ENCODE results near the gene HAUS8.
"Not testable (repeated sequence)": the region's sequence is repeated elsewhere in the genome, so short reads cannot be mapped to it uniquely, and the experiment has no call there.

The HAUS8 gene

DNA sequence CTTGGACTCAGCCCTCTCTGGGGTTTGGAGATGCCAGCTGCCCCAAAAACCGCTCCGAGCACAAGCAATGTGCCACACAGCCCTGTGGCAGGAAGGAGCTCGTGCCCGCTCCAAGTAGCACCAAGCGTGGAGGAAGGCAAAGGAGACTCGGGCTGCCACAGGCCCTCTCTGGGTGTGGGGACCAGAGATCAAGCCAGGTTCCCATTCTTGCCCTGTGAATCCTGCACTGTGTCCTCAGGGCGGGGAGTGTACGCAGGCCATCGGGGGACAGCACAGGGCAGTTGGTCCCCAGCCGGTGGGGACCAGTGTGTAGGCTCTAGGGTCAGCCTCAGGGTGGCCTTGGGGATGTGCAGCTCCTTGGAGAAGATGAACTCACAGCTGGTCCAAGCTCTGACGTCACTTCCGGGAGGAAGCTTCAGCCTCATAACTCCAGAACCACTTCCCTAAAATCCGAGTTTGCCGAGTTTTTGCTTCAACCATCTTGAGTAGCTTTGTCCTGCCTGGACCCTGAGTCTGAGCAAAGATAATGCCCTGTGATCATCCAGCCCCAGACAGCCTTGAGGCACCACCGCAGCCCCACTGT lies 39.3 kb downstream of the HAUS8 start:
- TF ChIP-seq, protein P1, sequence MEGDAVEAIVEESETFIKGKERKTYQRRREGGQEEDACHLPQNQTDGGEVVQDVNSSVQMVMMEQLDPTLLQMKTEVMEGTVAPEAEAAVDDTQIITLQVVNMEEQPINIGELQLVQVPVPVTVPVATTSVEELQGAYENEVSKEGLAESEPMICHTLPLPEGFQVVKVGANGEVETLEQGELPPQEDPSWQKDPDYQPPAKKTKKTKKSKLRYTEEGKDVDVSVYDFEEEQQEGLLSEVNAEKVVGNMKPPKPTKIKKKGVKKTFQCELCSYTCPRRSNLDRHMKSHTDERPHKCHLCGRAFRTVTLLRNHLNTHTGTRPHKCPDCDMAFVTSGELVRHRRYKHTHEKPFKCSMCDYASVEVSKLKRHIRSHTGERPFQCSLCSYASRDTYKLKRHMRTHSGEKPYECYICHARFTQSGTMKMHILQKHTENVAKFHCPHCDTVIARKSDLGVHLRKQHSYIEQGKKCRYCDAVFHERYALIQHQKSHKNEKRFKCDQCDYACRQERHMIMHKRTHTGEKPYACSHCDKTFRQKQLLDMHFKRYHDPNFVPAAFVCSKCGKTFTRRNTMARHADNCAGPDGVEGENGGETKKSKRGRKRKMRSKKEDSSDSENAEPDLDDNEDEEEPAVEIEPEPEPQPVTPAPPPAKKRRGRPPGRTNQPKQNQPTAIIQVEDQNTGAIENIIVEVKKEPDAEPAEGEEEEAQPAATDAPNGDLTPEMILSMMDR (IDR thresholded peaks at IDR 0.05; ENCODE audit: borderline replicate concordance, insufficient read depth, low read depth, low read length): no peak
- no peak overlapping the region for H3K4me3 ChIP-seq (ENCODE audit: low read depth, low read length)

DNA sequence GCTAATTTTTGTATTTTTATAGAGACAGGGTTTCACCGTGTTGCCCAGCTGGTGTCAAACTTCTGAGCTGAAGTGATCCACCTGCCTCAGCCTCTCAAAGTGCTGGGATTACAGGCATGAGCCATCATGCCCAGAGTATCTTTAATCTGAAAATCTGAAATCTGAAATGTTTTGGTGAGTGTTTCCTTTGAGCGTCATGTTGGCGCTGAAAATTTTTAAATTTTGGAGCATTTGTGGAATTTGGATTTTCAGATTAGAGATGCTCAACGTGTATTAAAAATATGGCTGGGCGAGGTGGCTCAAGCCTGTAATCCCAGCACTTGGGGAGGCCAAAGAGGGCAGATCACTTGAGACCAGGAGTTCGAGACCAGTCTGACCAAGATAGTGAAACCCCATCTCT lies 43.5 kb downstream of the HAUS8 start:
- TF ChIP-seq, protein P1 (IDR thresholded peaks at IDR 0.05; ENCODE audit: borderline replicate concordance, insufficient read depth, low read depth, low read length): no peak
- no peak overlapping the region for H3K4me3 ChIP-seq (ENCODE audit: low read depth, low read length)

DNA sequence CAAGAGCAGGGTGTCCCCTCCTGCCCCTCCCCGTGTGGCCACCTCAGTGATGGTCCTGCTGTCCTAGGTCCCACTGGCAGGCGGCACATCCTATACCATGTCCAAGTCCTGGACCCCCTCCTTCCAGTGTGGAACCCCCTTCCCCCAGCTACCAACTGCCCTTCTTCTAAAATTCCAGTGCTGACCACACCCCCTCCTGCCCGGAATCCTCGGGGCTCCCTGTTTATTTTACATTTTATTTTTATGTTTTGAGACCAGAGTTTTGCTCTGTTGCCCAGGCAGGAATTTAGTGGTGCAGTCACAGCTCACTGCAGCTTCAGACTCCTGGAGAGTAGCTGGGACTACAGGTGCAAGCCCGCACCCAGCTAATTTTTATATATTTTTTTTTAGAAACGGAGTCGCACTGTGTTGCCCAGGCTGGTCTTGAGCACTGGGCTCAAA lies 47.7 kb downstream of the HAUS8 start:
- H3K4me3 ChIP-seq (ENCODE audit: low read depth, low read length): no peak overlapping the region
- TF ChIP-seq, protein P1 (IDR thresholded peaks at IDR 0.05; ENCODE audit: borderline replicate concordance, insufficient read depth, low read depth, low read length): no peak

DNA sequence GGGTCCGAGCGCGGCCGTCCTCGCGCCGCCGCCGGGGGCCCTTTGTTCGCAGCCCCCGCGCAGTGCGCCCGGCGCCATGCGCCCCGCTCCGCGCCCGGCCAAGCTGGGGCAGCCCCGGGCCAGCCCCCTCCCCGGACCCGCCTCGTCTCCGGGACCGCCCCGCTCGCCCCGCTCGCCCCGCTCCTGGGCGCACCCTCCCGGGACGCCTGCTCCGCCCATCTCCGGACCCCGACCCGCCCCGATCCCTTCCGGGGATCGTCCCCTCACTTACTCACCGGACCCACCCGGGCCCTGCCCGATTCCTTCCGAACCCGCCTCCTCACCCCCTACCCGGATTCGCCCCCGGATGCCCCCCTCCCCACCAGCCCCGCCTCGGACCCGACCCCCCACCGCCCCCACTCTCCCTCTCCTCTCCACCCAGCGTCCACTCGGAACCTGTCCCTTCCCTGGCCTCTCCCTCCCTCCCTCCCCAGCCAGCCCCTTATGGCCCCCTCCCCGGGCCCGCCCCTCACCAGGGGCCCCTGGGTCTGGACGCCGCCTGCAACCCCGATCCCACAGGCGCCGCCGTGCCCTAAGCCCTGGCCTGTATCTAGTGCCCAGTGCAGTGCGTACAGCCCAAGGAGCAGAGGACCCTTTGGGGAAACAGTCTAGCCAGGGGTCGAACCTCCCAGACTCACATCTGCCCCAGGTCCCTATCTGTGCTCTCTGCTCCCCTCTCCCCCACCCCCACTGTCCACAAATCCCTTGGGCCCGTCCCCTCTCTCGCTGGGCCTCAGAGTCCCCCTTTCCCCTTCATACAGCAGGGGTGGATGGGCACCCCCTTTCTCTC lies 48.3 kb downstream of the HAUS8 start, which contains the start of gene CPAMD8:
CPAMD8 (minus strand) TSS at position 105 of the 829 bp plus-strand sequence. CDS start 168 bp downstream, outside the sequence.
- no peak within 1 kb of the TSS for H3K4me3 ChIP-seq (ENCODE audit: low read depth, low read length)
- TF ChIP-seq, protein P1 (IDR thresholded peaks at IDR 0.05; ENCODE audit: borderline replicate concordance, insufficient read depth, low read depth, low read length): no peak

DNA sequence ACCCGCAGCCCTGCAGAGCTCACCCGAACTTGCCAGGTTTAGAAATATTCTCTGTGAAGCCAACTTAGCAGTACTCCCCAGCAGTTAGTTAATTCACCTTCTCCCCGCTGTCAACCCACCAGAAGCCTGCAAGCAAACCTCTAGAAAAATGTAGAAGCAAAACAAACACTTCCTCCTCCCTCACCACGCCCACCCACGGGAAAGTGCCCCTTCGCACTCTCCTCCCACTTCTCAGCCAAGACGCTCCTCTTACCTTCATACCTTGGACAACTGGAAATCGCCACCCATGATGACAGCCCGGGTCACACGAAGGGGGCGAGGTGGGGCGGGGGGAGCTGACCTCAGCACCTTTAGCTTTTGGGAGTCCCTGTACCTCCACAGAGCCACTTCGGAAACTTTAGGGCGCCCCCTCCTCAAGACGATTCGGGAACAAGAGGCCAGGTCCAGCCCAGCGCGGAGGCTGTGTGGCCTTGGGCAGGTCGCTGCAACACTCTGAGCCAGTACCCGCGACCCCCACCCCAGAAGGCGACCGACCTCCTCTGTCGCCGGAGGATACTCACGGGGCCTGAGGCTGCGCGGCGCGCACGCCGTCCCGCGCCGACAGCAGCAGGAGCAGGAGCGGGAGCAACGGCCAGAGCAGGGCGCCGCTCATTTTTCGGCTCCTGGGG lies 49.1 kb downstream of the HAUS8 start:
- TF ChIP-seq, protein P1 (IDR thresholded peaks at IDR 0.05; ENCODE audit: borderline replicate concordance, insufficient read depth, low read depth, low read length): no peak
- H3K4me3 ChIP-seq (ENCODE audit: low read depth, low read length): no peak overlapping the region

DNA sequence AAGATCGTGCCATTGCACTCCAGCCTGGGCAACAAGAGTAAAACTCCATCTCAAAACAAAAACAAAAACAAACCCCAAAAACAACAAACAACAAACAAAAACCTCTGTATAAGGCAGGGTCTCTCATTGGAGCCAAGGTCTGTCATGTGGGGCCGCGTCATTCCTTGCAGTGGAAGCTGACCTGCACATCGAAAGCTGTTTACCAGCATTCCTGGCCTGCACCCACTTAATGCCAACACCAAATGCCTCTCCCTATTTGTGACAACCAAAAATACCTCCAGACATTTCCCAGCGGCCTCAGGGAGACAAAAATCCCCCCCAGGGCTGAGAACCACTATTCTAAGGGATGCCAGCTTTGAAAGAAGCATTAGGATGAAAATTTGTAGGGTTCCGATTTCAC lies 49.9 kb downstream of the HAUS8 start:
- no peak overlapping the region for H3K4me3 ChIP-seq (ENCODE audit: low read depth, low read length)
- TF ChIP-seq, protein P1 (IDR thresholded peaks at IDR 0.05; ENCODE audit: borderline replicate concordance, insufficient read depth, low read depth, low read length): no peak

DNA sequence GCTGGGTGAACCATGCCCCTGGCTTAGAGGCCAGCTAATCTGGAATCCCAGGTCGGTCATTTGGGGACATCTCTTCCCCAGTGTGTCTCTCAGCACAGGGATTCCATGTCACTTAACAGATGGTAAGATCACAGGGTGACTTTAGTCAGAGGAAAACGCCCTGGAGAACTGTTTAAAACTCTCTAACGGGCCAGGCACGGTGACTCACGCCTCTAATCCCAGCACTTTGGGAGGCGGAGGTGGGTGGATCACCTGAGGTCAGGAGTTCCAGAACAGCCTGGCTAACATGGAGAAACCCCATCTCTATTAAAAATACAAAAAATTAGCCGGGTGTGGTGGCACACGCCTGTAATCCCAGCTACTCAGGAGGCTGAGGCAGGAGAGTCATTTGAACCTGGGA lies 50.3 kb downstream of the HAUS8 start:
- not testable (repeated sequence) for H3K4me3 ChIP-seq (ENCODE audit: low read depth, low read length)

Data from GM12875 (cell line).